ENCODE data around the gene TMEM229A. TPM values are rescaled to one million over a fixed set of nuclear protein-coding genes. Genes with fewer than 3 reads are reported as not detected.

TMEM229A gene
- total RNA-seq, 1 experiment from 2014 or later = 0.74 TPM

DNA sequence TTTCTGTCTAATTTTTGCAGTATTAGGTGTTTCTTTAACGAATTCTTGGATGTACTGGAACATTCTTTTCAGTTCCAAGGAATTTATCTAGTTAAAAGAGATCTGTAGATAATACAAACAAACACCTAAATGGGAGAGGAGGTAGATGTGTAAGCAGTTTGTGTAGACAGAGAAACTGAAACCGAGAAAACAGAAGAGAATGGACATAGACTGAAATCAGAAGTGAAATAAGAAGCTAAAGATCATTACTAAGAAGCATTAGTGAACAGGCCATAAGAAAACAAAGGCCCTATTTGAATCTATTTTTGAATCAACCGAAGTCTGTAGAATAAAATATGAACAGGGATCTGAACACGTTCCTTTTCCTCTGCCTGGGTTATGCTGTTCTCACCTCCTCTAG lies 26.5 kb upstream of the TMEM229A start (continued):
- TF ChIP-seq, protein P1, sequence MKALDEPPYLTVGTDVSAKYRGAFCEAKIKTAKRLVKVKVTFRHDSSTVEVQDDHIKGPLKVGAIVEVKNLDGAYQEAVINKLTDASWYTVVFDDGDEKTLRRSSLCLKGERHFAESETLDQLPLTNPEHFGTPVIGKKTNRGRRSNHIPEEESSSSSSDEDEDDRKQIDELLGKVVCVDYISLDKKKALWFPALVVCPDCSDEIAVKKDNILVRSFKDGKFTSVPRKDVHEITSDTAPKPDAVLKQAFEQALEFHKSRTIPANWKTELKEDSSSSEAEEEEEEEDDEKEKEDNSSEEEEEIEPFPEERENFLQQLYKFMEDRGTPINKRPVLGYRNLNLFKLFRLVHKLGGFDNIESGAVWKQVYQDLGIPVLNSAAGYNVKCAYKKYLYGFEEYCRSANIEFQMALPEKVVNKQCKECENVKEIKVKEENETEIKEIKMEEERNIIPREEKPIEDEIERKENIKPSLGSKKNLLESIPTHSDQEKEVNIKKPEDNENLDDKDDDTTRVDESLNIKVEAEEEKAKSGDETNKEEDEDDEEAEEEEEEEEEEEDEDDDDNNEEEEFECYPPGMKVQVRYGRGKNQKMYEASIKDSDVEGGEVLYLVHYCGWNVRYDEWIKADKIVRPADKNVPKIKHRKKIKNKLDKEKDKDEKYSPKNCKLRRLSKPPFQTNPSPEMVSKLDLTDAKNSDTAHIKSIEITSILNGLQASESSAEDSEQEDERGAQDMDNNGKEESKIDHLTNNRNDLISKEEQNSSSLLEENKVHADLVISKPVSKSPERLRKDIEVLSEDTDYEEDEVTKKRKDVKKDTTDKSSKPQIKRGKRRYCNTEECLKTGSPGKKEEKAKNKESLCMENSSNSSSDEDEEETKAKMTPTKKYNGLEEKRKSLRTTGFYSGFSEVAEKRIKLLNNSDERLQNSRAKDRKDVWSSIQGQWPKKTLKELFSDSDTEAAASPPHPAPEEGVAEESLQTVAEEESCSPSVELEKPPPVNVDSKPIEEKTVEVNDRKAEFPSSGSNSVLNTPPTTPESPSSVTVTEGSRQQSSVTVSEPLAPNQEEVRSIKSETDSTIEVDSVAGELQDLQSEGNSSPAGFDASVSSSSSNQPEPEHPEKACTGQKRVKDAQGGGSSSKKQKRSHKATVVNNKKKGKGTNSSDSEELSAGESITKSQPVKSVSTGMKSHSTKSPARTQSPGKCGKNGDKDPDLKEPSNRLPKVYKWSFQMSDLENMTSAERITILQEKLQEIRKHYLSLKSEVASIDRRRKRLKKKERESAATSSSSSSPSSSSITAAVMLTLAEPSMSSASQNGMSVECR (CRISPR knock-in tag; IDR thresholded peaks at IDR 0.05; ENCODE audit: borderline replicate concordance) = no peak
- TF ChIP-seq ESRRA (CRISPR knock-in tag; IDR thresholded peaks at IDR 0.05; ENCODE audit: borderline replicate concordance) (no peak), ZNF416 (CRISPR knock-in tag; IDR thresholded peaks at IDR 0.05) (no peak), NR2C2 (CRISPR knock-in tag; IDR thresholded peaks at IDR 0.05) (no peak), ZNF138 (CRISPR knock-in tag; conservative IDR thresholded peaks at IDR 0.05) (no peak), PRRX2 (CRISPR knock-in tag; IDR thresholded peaks at IDR 0.05) (no peak), JAZF1 (CRISPR knock-in tag; IDR thresholded peaks at IDR 0.05) (no peak)
- TF ChIP-seq, protein P2, sequence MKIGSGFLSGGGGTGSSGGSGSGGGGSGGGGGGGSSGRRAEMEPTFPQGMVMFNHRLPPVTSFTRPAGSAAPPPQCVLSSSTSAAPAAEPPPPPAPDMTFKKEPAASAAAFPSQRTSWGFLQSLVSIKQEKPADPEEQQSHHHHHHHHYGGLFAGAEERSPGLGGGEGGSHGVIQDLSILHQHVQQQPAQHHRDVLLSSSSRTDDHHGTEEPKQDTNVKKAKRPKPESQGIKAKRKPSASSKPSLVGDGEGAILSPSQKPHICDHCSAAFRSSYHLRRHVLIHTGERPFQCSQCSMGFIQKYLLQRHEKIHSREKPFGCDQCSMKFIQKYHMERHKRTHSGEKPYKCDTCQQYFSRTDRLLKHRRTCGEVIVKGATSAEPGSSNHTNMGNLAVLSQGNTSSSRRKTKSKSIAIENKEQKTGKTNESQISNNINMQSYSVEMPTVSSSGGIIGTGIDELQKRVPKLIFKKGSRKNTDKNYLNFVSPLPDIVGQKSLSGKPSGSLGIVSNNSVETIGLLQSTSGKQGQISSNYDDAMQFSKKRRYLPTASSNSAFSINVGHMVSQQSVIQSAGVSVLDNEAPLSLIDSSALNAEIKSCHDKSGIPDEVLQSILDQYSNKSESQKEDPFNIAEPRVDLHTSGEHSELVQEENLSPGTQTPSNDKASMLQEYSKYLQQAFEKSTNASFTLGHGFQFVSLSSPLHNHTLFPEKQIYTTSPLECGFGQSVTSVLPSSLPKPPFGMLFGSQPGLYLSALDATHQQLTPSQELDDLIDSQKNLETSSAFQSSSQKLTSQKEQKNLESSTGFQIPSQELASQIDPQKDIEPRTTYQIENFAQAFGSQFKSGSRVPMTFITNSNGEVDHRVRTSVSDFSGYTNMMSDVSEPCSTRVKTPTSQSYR (CRISPR knock-in tag; IDR thresholded peaks at IDR 0.05) = no peak
- TF ChIP-seq, protein P3, sequence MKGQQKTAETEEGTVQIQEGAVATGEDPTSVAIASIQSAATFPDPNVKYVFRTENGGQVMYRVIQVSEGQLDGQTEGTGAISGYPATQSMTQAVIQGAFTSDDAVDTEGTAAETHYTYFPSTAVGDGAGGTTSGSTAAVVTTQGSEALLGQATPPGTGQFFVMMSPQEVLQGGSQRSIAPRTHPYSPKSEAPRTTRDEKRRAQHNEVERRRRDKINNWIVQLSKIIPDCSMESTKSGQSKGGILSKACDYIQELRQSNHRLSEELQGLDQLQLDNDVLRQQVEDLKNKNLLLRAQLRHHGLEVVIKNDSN (CRISPR knock-in tag; IDR thresholded peaks at IDR 0.05) = no peak
- TF ChIP-seq, protein P4, sequence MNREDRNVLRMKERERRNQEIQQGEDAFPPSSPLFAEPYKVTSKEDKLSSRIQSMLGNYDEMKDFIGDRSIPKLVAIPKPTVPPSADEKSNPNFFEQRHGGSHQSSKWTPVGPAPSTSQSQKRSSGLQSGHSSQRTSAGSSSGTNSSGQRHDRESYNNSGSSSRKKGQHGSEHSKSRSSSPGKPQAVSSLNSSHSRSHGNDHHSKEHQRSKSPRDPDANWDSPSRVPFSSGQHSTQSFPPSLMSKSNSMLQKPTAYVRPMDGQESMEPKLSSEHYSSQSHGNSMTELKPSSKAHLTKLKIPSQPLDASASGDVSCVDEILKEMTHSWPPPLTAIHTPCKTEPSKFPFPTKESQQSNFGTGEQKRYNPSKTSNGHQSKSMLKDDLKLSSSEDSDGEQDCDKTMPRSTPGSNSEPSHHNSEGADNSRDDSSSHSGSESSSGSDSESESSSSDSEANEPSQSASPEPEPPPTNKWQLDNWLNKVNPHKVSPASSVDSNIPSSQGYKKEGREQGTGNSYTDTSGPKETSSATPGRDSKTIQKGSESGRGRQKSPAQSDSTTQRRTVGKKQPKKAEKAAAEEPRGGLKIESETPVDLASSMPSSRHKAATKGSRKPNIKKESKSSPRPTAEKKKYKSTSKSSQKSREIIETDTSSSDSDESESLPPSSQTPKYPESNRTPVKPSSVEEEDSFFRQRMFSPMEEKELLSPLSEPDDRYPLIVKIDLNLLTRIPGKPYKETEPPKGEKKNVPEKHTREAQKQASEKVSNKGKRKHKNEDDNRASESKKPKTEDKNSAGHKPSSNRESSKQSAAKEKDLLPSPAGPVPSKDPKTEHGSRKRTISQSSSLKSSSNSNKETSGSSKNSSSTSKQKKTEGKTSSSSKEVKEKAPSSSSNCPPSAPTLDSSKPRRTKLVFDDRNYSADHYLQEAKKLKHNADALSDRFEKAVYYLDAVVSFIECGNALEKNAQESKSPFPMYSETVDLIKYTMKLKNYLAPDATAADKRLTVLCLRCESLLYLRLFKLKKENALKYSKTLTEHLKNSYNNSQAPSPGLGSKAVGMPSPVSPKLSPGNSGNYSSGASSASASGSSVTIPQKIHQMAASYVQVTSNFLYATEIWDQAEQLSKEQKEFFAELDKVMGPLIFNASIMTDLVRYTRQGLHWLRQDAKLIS (CRISPR knock-in tag; IDR thresholded peaks at IDR 0.05; ENCODE audit: borderline replicate concordance) = no peak

DNA sequence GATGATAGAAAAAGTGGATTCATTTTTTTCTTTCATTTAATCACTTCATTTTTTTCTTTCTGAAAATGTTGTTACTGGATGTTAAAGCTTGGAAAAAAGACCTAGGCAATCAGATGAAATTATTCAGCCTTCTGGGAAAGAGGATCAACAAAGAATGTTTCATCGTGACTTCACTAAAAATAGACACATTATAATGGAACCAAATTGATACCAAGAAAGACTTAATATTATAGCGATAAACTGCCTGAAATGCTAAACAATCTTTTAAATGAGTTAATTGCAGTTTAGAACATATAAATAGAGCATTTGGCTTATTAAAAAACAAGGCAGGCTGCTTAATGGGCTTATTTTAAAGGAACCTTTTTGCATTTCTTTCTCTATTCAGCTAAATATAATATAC lies 25.6 kb upstream of the TMEM229A start:
- ATAC-seq (no peak), DNase-seq (ENCODE audit: low spot score) (no peak)
- Mint-ChIP-seq H3K9me3 (0 out of 2 replicates have a peak, but pooled peaks cover under 1% of the 10 kb centered on the region), H3K4me3 (no peak overlapping the region), H3K27me3 (ENCODE audit: low read depth) (no peaks in the 10 kb centered on the region), H3K36me3 (no peaks in the 10 kb centered on the region), H3K4me1 (no peaks in the 10 kb centered on the region), H3K27ac (no peak overlapping the region)
- CTCF ChIA-PET = no interaction called here
- POLR2A ChIA-PET = no interaction called here
- no peak for TF ChIP-seq TEAD1 (CRISPR knock-in tag; IDR thresholded peaks at IDR 0.05)
- no peak for TF ChIP-seq CBFB (CRISPR knock-in tag; IDR thresholded peaks at IDR 0.05; ENCODE audit: low read depth)
- TF ChIP-seq, protein P5, sequence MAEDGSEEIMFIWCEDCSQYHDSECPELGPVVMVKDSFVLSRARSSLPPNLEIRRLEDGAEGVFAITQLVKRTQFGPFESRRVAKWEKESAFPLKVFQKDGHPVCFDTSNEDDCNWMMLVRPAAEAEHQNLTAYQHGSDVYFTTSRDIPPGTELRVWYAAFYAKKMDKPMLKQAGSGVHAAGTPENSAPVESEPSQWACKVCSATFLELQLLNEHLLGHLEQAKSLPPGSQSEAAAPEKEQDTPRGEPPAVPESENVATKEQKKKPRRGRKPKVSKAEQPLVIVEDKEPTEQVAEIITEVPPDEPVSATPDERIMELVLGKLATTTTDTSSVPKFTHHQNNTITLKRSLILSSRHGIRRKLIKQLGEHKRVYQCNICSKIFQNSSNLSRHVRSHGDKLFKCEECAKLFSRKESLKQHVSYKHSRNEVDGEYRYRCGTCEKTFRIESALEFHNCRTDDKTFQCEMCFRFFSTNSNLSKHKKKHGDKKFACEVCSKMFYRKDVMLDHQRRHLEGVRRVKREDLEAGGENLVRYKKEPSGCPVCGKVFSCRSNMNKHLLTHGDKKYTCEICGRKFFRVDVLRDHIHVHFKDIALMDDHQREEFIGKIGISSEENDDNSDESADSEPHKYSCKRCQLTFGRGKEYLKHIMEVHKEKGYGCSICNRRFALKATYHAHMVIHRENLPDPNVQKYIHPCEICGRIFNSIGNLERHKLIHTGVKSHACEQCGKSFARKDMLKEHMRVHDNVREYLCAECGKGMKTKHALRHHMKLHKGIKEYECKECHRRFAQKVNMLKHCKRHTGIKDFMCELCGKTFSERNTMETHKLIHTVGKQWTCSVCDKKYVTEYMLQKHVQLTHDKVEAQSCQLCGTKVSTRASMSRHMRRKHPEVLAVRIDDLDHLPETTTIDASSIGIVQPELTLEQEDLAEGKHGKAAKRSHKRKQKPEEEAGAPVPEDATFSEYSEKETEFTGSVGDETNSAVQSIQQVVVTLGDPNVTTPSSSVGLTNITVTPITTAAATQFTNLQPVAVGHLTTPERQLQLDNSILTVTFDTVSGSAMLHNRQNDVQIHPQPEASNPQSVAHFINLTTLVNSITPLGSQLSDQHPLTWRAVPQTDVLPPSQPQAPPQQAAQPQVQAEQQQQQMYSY (CRISPR knock-in tag; IDR thresholded peaks at IDR 0.05) = no peak
- TF ChIP-seq, protein P6, sequence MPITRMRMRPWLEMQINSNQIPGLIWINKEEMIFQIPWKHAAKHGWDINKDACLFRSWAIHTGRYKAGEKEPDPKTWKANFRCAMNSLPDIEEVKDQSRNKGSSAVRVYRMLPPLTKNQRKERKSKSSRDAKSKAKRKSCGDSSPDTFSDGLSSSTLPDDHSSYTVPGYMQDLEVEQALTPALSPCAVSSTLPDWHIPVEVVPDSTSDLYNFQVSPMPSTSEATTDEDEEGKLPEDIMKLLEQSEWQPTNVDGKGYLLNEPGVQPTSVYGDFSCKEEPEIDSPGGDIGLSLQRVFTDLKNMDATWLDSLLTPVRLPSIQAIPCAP (CRISPR knock-in tag; IDR thresholded peaks at IDR 0.05) = no peak
- TF ChIP-seq, protein P7, sequence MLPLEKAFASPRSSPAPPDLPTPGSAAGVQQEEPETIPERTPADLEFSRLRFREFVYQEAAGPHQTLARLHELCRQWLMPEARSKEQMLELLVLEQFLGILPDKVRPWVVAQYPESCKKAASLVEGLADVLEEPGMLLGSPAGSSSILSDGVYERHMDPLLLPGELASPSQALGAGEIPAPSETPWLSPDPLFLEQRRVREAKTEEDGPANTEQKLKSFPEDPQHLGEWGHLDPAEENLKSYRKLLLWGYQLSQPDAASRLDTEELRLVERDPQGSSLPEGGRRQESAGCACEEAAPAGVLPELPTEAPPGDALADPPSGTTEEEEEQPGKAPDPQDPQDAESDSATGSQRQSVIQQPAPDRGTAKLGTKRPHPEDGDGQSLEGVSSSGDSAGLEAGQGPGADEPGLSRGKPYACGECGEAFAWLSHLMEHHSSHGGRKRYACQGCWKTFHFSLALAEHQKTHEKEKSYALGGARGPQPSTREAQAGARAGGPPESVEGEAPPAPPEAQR (CRISPR knock-in tag; IDR thresholded peaks at IDR 0.05) = no peak
- no peak for TF ChIP-seq ZNF263 (CRISPR knock-in tag; IDR thresholded peaks at IDR 0.05; ENCODE audit: low read depth)

Measured in WTC11 (cell line).